ENCODE data around the gene ATP6V0A1.
A peak's percentile ranks its signal among the peaks of the same experiment; 100 is the strongest.
"Not testable (repeated sequence)": the region's sequence is repeated elsewhere in the genome, so short reads cannot be mapped to it uniquely, and the experiment has no call there.

The ATP6V0A1 gene

GRCh38 chr17:42476411-42476810 is 17.7 kb downstream of the ATP6V0A1 start:
- DNase-seq (ENCODE audit: low read depth, low spot score), result no peak

- DNase-seq (ENCODE audit: low read depth, low spot score), result no peak
Observed at GRCh38 chr17:42477173-42477572, 18.5 kb downstream of the ATP6V0A1 start.

GRCh38 chr17:42477824-42478223 is 19.1 kb downstream of the ATP6V0A1 start:
- not testable (repeated sequence) for DNase-seq (ENCODE audit: low read depth, low spot score)

GRCh38 chr17:42484304-42484703 is 25.6 kb downstream of the ATP6V0A1 start:
- DNase-seq (ENCODE audit: low read depth, low spot score), result peak; percentile 2

- DNase-seq (ENCODE audit: low read depth, low spot score), result no peak
Observed at GRCh38 chr17:42485680-42486079, 27.0 kb downstream of the ATP6V0A1 start.

GRCh38 chr17:42488032-42488431 is 29.4 kb downstream of the ATP6V0A1 start:
- DNase-seq (ENCODE audit: low read depth, low spot score), result no peak

GRCh38 chr17:42493319-42493718 is 34.6 kb downstream of the ATP6V0A1 start:
- no peak for DNase-seq (ENCODE audit: low read depth, low spot score)

GRCh38 chr17:42494673-42495072 is 36.0 kb downstream of the ATP6V0A1 start:
- no peak for DNase-seq (ENCODE audit: low read depth, low spot score)

GRCh38 chr17:42498828-42499227 is 40.1 kb downstream of the ATP6V0A1 start:
- DNase-seq (ENCODE audit: low read depth, low spot score), result no peak

GRCh38 chr17:42502091-42502490 is 43.4 kb downstream of the ATP6V0A1 start:
- no peak for DNase-seq (ENCODE audit: low read depth, low spot score)

- DNase-seq (ENCODE audit: low read depth, low spot score), result no peak
Observed at GRCh38 chr17:42502926-42503325, 44.2 kb downstream of the ATP6V0A1 start.

- no peak for DNase-seq (ENCODE audit: low read depth, low spot score)
Observed at GRCh38 chr17:42507671-42508070, 49.0 kb downstream of the ATP6V0A1 start.

GRCh38 chr17:42508426-42509165 is 49.9 kb downstream of the ATP6V0A1 start:
- no peak for DNase-seq (ENCODE audit: low read depth, low spot score)

- no peak for DNase-seq (ENCODE audit: low read depth, low spot score)
Observed at GRCh38 chr17:42509409-42509808, 50.7 kb downstream of the ATP6V0A1 start.

- no peak for DNase-seq (ENCODE audit: low read depth, low spot score)
Observed at GRCh38 chr17:42509841-42510240, 51.2 kb downstream of the ATP6V0A1 start.

- no peak for DNase-seq (ENCODE audit: low read depth, low spot score)
Observed at GRCh38 chr17:42512246-42512645, 53.6 kb downstream of the ATP6V0A1 start.

- DNase-seq (ENCODE audit: low read depth, low spot score), result no peak
Observed at GRCh38 chr17:42512733-42513251, 54.1 kb downstream of the ATP6V0A1 start.

GRCh38 chr17:42513686-42514085 is 55.0 kb downstream of the ATP6V0A1 start:
- DNase-seq (ENCODE audit: low read depth, low spot score), result no peak

- DNase-seq (ENCODE audit: low read depth, low spot score), result no peak
Observed at GRCh38 chr17:42514279-42514678, 55.6 kb downstream of the ATP6V0A1 start.

GRCh38 chr17:42514867-42515266 is 56.2 kb downstream of the ATP6V0A1 start:
- DNase-seq (ENCODE audit: low read depth, low spot score), result no peak

- peak; percentile 92 for DNase-seq (ENCODE audit: low read depth, low spot score)
Observed at GRCh38 chr17:42517516-42517915, 58.8 kb downstream of the ATP6V0A1 start.

- peak; percentile 91 for DNase-seq (ENCODE audit: low read depth, low spot score)
Observed at GRCh38 chr17:42518046-42518754, 59.5 kb downstream of the ATP6V0A1 start.

Data from astrocyte of the hippocampus (primary cell).